Measurements from ENCODE around the gene ADGRA1.

ADGRA1 gene

GRCh38 chr10:133042061-133042460 is 45.7 kb upstream of the ADGRA1 start:
- in situ Hi-C loops (cut with HindIII; ENCODE audit: low sequenced_read_pairs): no loop called here
- DNase-seq (ENCODE audit: low read depth, low spot score): no peak
- no peak overlapping the region for H3K4me3 ChIP-seq (ENCODE audit: low read depth, low read length)
- TF ChIP-seq CTCF (IDR thresholded peaks at IDR 0.05; ENCODE audit: low read depth, low read length): no peak

GRCh38 chr10:133042816-133043215 is 44.9 kb upstream of the ADGRA1 start:
- in situ Hi-C loops (cut with HindIII; ENCODE audit: low sequenced_read_pairs): no loop called here
- H3K4me3 ChIP-seq (ENCODE audit: low read depth, low read length): no peak overlapping the region
- no peak for DNase-seq (ENCODE audit: low read depth, low spot score)
- TF ChIP-seq CTCF (IDR thresholded peaks at IDR 0.05; ENCODE audit: low read depth, low read length): no peak

- in situ Hi-C loops (cut with HindIII; ENCODE audit: low sequenced_read_pairs): no loop called here
- no peak for DNase-seq (ENCODE audit: low read depth, low spot score)
- H3K4me3 ChIP-seq (ENCODE audit: low read depth, low read length): no peak overlapping the region
- TF ChIP-seq CTCF (IDR thresholded peaks at IDR 0.05; ENCODE audit: low read depth, low read length): no peak
These were observed 44.0 kb upstream of the ADGRA1 start for GRCh38 chr10:133043541-133044225.

- no peak for TF ChIP-seq CTCF (IDR thresholded peaks at IDR 0.05; ENCODE audit: low read depth, low read length)
- no peak for DNase-seq (ENCODE audit: low read depth, low spot score)
- in situ Hi-C loops (cut with HindIII; ENCODE audit: low sequenced_read_pairs): no loop called here
- no peak overlapping the region for H3K4me3 ChIP-seq (ENCODE audit: low read depth, low read length)
These were observed 43.3 kb upstream of the ADGRA1 start for GRCh38 chr10:133044401-133044811.

- no peak overlapping the region for H3K4me3 ChIP-seq (ENCODE audit: low read depth, low read length)
- DNase-seq (ENCODE audit: low read depth, low spot score): no peak
- in situ Hi-C loops (cut with HindIII; ENCODE audit: low sequenced_read_pairs): no loop called here
- TF ChIP-seq CTCF (IDR thresholded peaks at IDR 0.05; ENCODE audit: low read depth, low read length): no peak
These were observed 42.0 kb upstream of the ADGRA1 start for GRCh38 chr10:133045556-133046389.

GRCh38 chr10:133046390-133046765 is 41.3 kb upstream of the ADGRA1 start:
- no peak for TF ChIP-seq CTCF (IDR thresholded peaks at IDR 0.05; ENCODE audit: low read depth, low read length)
- in situ Hi-C loops (cut with HindIII; ENCODE audit: low sequenced_read_pairs): no loop called here
- DNase-seq (ENCODE audit: low read depth, low spot score): no peak
- no peak overlapping the region for H3K4me3 ChIP-seq (ENCODE audit: low read depth, low read length)

Data from astrocyte of the spinal cord (primary cell).